Peyer's patch (tissue), 4 donors: ENCODE results near the gene DYTN.

Source experiments
- POLR2A ChIP-seq, 2 donors: fragments of 450-650 bp; IDR thresholded peaks; one replicate each; pipeline ENCODE4 v1.5.1; 2017; ENCODE audit warnings: antibody characterized with exemption in 2 of 2, mild to moderate bottlenecking in 2 of 2, moderate library complexity in 2 of 2
- TF ChIP-seq, protein P1 (sequence below), 6 experiments: fragments of 450-650 bp in 4 of 6; fragments of 200-600 bp in 2 of 6; sonication (generic) in 1 of 6; IDR thresholded peaks; one replicate each; pipeline ENCODE4 v1.5.1; 2017 to 2019; ENCODE audit warnings: antibody characterized with exemption in 6 of 6, mild to moderate bottlenecking in 3 of 6, moderate library complexity in 1 of 6

DNA sequence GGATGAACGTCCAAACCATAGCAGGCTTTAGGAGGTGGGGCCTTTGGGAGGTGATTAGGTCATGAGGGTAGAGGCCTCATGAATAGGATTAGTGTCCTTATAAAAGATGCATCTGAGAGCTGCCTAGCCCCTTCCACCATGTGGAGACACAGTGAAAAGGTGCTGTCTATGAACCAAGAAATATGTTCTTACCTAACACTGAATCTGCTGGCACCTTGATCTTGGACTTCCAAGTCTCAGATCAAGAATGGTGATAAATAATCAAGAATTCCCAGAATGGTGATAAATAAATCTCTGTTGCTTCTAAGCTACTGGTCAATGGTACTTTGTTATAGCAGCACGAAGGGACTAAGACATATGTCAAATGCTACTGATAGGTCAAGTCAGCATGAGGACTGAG, 15.1 kb upstream of the DYTN start:
- TF ChIP-seq POLR2A (IDR thresholded peaks at IDR 0.05), result no peak
- TF ChIP-seq, protein P1, sequence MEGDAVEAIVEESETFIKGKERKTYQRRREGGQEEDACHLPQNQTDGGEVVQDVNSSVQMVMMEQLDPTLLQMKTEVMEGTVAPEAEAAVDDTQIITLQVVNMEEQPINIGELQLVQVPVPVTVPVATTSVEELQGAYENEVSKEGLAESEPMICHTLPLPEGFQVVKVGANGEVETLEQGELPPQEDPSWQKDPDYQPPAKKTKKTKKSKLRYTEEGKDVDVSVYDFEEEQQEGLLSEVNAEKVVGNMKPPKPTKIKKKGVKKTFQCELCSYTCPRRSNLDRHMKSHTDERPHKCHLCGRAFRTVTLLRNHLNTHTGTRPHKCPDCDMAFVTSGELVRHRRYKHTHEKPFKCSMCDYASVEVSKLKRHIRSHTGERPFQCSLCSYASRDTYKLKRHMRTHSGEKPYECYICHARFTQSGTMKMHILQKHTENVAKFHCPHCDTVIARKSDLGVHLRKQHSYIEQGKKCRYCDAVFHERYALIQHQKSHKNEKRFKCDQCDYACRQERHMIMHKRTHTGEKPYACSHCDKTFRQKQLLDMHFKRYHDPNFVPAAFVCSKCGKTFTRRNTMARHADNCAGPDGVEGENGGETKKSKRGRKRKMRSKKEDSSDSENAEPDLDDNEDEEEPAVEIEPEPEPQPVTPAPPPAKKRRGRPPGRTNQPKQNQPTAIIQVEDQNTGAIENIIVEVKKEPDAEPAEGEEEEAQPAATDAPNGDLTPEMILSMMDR (IDR thresholded peaks at IDR 0.05), result no peak
